ENCODE results near the gene KRTAP3-3.

Gene KRTAP3-3

DNA sequence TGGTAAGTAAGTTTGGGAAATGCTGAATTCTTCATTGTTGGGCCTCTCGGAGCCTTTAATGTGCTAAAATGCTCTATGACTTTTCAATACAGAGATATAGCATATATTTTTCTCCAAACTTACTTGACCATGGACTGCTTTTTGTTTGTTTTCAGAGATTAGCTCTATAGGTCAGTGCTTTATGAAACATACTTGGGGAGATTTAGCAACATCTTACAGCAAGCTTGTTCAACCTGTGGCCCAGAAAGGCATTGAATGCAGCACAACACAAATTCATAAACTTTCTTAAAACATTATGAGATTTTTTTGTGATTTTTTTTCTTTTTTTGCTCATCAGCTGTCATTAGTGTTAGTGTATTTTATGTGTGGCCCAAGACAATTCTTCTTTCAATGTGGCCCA, 16.0 kb upstream of the KRTAP3-3 start:
- no peak overlapping the region for H3K27ac ChIP-seq (ENCODE audit: low read depth, low read length)
- H3F3A ChIP-seq (ENCODE audit: control insufficient read depth, insufficient read depth), result no peaks in the 10 kb centered on the region
- no peaks in the 10 kb centered on the region for H3K79me2 ChIP-seq (ENCODE audit: control insufficient read depth, low read length)
- H3K9me2 ChIP-seq (replicated peaks; ENCODE audit: control insufficient read depth, low read length), result no peaks in the 10 kb centered on the region
- no peaks in the 10 kb centered on the region for H4K20me1 ChIP-seq (ENCODE audit: control insufficient read depth, insufficient read depth, low read depth, low read length)
- H3K4me1 ChIP-seq (ENCODE audit: control insufficient read depth, low read length), result no peaks in the 10 kb centered on the region
- no peak for TF ChIP-seq EZH2phosphoT487 (IDR thresholded peaks at IDR 0.05; ENCODE audit: borderline replicate concordance, low read length)
- TF ChIP-seq, protein P1, sequence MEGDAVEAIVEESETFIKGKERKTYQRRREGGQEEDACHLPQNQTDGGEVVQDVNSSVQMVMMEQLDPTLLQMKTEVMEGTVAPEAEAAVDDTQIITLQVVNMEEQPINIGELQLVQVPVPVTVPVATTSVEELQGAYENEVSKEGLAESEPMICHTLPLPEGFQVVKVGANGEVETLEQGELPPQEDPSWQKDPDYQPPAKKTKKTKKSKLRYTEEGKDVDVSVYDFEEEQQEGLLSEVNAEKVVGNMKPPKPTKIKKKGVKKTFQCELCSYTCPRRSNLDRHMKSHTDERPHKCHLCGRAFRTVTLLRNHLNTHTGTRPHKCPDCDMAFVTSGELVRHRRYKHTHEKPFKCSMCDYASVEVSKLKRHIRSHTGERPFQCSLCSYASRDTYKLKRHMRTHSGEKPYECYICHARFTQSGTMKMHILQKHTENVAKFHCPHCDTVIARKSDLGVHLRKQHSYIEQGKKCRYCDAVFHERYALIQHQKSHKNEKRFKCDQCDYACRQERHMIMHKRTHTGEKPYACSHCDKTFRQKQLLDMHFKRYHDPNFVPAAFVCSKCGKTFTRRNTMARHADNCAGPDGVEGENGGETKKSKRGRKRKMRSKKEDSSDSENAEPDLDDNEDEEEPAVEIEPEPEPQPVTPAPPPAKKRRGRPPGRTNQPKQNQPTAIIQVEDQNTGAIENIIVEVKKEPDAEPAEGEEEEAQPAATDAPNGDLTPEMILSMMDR (IDR thresholded peaks at IDR 0.05; ENCODE audit: low read depth, low read length, poor library complexity, severe bottlenecking), result no peak
- H3K4me2 ChIP-seq (ENCODE audit: low read length), result no peak overlapping the region
- H3K4me3 ChIP-seq (ENCODE audit: low read length), result no peak overlapping the region
- no peaks in the 10 kb centered on the region for H3K36me3 ChIP-seq (ENCODE audit: control insufficient read depth, low read length)
- H3K9me3 ChIP-seq (ENCODE audit: control insufficient read depth, insufficient read depth, low read length), result no peaks in the 10 kb centered on the region
- H3K27me3 ChIP-seq (ENCODE audit: control insufficient read depth, low read length), result peaks cover under 1% of the 10 kb centered on the region; the same call in 1 of the 2 replicates

DNA sequence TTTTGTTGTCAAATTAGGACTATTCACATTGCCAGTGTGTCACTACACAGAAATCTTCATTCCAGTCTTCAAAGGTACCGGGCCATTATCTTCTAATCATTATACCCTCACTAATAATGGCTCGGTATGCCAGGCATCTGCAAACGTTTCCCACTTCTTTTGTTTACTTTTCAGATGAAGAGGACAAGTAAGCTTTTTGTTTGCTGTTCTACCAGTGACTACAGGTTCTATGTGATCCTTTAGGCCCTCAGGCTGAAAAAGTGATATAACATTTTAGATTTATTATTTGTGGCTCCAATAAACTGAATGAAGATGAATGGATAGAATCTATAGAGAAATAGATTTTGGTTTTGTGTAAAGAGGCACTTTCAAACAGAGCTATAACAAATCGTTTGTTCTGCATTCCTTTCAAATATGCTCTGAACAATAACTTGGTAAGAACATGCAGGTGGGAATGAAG, 15.4 kb upstream of the KRTAP3-3 start:
- Histone ChIP-seq H3K4me2 (ENCODE audit: low read length) (no peak overlapping the region), H3K9me2 (replicated peaks; ENCODE audit: control insufficient read depth, low read length) (no peaks in the 10 kb centered on the region), H3K79me2 (ENCODE audit: control insufficient read depth, low read length) (no peaks in the 10 kb centered on the region), H3F3A (ENCODE audit: control insufficient read depth, insufficient read depth) (no peaks in the 10 kb centered on the region), H3K9me3 (ENCODE audit: control insufficient read depth, insufficient read depth, low read length) (no peaks in the 10 kb centered on the region), H3K36me3 (ENCODE audit: control insufficient read depth, low read length) (no peaks in the 10 kb centered on the region), H3K4me3 (ENCODE audit: low read length) (no peak overlapping the region), H4K20me1 (ENCODE audit: control insufficient read depth, insufficient read depth, low read depth, low read length) (no peaks in the 10 kb centered on the region), H3K27me3 (ENCODE audit: control insufficient read depth, low read length) (peaks cover 4% of the 10 kb centered on the region; the same call in 1 of the 2 replicates), H3K27ac (ENCODE audit: low read depth, low read length) (no peak overlapping the region), H3K4me1 (ENCODE audit: control insufficient read depth, low read length) (no peaks in the 10 kb centered on the region)
- TF ChIP-seq EZH2phosphoT487 (IDR thresholded peaks at IDR 0.05; ENCODE audit: borderline replicate concordance, low read length), result no peak
- TF ChIP-seq, protein P1 (IDR thresholded peaks at IDR 0.05; ENCODE audit: low read depth, low read length, poor library complexity, severe bottlenecking), result no peak

DNA sequence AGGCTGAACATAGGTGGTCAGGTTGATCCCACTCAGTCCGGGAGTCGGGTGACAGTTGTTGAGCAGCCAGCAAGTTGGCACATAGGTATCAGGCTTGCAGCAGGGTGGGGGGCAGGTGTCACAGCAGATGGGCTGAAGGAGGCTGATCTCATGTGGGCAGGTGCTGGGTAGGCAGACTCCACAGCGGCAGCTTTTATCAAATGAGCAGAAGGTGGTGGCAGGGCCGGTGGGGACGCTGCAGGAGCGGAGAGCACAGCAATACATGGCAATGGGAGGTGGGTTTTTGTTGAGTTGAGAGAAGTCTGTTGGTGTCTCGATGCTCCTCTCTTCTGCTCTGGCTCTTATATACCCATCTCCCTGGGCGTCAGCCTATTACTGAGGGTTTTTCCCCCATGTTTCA, 14.8 kb upstream of the KRTAP3-3 start, which contains the start of gene KRTAP3-1:
TSS of gene KRTAP3-1 (minus strand) at position 318 of the 400 bp plus-strand sequence. CDS start at position 264, 54 bp downstream.
- TF ChIP-seq, protein P1 (IDR thresholded peaks at IDR 0.05; ENCODE audit: low read depth, low read length, poor library complexity, severe bottlenecking), result no peak
- no peak for TF ChIP-seq EZH2phosphoT487 (IDR thresholded peaks at IDR 0.05; ENCODE audit: borderline replicate concordance, low read length)
- no peaks in the 10 kb centered on the region for H3K36me3 ChIP-seq (ENCODE audit: control insufficient read depth, low read length)

More for the DNA sequence above, 14.8 kb upstream of the KRTAP3-3 start, which contains the start of gene KRTAP3-1:
- Histone ChIP-seq H3K27me3 (ENCODE audit: control insufficient read depth, low read length) (peaks cover 4% of the 10 kb centered on the region; the same call in 1 of the 2 replicates), H4K20me1 (ENCODE audit: control insufficient read depth, insufficient read depth, low read depth, low read length) (no peaks in the 10 kb centered on the region), H3K79me2 (ENCODE audit: control insufficient read depth, low read length) (no peaks in the 10 kb centered on the region), H3K9me3 (ENCODE audit: control insufficient read depth, insufficient read depth, low read length) (no peaks in the 10 kb centered on the region), H3K4me2 (ENCODE audit: low read length) (no peak within 1 kb of the TSS), H3K4me3 (ENCODE audit: low read length) (no peak within 1 kb of the TSS), H3F3A (ENCODE audit: control insufficient read depth, insufficient read depth) (no peaks in the 10 kb centered on the region), H3K4me1 (ENCODE audit: control insufficient read depth, low read length) (no peaks in the 10 kb centered on the region), H3K9me2 (replicated peaks; ENCODE audit: control insufficient read depth, low read length) (no peaks in the 10 kb centered on the region), H3K27ac (ENCODE audit: low read depth, low read length) (no peak within 1 kb of the TSS)

Data from DOHH2 (cell line).